ENCODE data around the gene JAG2.

JAG2 gene

DNA sequence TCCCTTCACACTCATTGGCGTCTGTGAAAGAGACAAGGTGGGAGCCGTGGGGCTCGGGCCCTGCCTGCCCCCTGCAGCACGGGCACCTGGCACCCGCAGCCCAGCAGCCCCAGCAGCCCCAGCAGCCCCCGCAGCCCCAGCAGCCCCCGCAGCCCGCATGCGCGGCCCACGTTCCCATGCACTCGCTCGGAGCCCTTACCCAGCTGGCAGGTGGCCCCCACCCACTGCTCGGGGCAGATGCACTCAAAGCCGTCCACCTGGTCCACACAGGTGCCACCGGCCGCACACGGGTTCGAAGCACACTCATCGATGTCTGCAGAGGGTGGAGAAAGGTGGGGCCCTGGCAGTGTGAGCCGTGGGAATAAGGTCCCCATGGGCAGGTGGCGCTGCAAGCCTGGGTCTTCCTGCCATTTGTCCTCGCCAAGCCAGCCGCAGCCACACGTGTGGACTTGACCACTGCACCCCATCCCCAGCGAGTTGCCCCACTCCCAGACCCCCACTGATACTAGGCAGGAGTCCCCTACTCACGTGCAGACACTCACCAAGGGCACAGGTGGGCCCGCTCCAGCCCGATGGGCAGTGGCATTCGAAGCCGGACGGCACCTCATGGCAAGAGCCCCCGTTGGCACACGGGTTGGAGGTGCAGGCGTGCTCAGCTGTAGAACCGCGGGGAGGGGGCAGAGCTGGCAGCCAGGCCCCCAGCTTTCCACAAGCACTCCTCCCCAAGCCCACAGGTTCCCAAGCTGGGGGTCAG lies 17.3 kb downstream of the JAG2 start:
- FAIRE-seq = no peak
- DNase-seq (ENCODE audit: low spot score) = no peak

- DNase-seq (ENCODE audit: low spot score) = no peak
- no peak for FAIRE-seq
Measured at GRCh38 chr14:105150368-105151083, 18.1 kb downstream of the JAG2 start.

- no peak for DNase-seq (ENCODE audit: low spot score)
- no peak for FAIRE-seq
Measured at GRCh38 chr14:105150026-105150367, 18.6 kb downstream of the JAG2 start.

GRCh38 chr14:105149146-105149781 lies 19.3 kb downstream of the JAG2 start:
- FAIRE-seq (no peak), DNase-seq (ENCODE audit: low spot score) (no peak)

GRCh38 chr14:105148604-105149145 lies 19.9 kb downstream of the JAG2 start:
- FAIRE-seq (no peak), DNase-seq (ENCODE audit: low spot score) (no peak)

GRCh38 chr14:105147671-105148603 lies 20.6 kb downstream of the JAG2 start:
- no peak for FAIRE-seq
- DNase-seq (ENCODE audit: low spot score) = no peak

DNA sequence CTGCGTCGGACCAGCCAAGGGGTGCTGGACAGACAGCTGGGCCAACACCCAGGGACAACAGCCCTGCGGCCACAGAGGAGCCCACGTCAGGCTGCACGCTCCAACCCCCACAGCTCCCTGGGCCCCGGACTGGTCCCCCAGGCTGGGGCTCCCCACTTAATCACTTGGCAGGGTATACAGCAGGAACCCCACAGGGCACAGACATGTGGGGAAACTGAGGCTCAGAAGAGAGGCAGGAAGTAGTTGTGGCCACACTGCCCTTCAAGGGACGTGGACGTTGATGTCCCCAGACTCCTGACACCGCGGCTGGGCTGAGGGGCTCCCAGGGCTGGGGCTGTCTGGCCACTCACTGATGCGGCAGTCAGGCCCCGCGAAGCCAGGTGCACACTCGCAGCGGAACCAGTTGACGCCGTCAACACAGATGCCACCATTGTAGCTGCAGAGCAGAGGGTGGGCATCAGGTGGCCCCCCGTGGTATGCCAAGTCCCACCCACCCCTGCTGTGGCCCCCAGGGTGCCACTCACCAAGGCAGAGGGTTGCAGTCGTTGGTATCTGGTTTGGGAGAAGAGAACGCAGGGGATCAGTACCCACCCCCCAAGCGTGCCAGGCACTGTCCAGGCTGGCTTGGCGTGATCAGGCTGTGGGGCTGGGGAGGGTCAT lies 21.5 kb downstream of the JAG2 start:
- DNase-seq (ENCODE audit: low spot score) (no peak), FAIRE-seq (no peak)

- DNase-seq (ENCODE audit: low spot score) = no peak
- FAIRE-seq = no peak
Measured at GRCh38 chr14:105146181-105146975, 22.2 kb downstream of the JAG2 start.

DNA sequence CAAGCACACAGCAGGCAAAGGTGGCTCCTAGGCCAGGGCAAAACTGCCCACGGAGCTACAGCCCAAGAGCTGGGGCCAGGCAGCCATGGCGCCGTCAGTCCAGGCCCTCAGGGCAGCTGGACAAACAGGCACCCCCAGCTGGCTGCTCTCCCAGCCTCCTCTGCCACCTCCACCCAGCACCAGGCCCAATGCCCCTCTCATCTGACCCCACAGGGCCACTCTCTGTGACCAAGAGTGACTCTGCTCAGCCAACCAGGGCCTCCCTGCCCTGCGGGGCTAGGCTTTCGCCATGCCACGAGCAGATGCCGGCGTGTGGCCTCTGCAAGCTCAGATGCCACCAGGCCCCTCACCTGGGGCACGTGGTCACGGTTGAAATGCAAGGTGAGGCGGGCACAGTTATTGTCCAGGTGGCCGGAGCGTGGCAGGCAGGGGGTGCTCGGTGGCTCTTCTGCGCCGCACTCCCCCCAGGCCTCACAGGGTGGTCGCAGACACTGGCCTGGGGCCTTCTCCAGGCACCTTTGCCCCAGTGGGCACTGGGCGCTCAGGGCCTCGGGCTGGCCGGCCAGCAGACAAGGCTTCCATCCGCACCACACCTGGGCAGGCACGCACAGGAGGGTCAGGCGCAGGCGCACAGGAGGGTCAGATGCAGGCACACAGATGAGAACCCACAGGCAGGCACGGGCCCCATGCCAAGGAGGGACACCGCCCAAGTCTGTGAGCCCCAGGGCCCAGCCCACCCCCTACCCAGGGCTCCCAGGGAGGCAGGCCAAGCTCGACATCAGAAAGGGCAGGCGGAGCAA lies 23.0 kb downstream of the JAG2 start:
- FAIRE-seq = no peak
- DNase-seq (ENCODE audit: low spot score) = no peak

GRCh38 chr14:105144666-105145380 lies 23.8 kb downstream of the JAG2 start:
- DNase-seq (ENCODE audit: low spot score) = no peak
- FAIRE-seq = no peak

DNA sequence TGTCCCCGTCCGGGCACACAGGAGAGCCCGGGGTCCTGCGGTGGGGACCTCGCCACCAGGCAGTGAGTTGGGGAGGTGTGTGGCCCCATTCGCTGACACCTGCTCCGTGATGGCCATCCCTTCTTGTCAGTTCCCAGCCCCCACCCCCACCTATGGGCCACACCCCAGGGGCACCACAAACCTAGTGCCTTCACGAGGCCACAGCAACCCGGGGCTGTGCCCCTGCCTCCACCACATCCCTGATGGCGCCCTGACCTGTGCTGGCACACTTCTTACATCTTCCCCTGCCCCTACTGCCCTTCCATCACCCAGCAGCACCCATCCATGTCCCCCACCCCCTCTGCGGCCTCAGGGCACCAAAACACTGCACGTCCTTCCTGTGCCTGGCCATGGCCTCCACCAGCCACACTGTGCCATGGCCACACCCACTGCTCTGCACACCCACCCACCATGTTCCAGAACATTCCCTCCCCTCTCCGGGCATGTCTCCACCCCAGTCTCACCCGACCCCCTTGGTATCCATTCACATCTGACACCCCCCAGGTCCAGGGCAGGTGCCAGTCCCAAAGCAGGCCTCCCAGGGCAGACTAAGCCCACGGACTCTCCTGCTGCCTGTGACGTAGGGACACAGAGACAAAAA lies 24.4 kb downstream of the JAG2 start:
- FAIRE-seq (no peak), DNase-seq (ENCODE audit: low spot score) (no peak)

DNA sequence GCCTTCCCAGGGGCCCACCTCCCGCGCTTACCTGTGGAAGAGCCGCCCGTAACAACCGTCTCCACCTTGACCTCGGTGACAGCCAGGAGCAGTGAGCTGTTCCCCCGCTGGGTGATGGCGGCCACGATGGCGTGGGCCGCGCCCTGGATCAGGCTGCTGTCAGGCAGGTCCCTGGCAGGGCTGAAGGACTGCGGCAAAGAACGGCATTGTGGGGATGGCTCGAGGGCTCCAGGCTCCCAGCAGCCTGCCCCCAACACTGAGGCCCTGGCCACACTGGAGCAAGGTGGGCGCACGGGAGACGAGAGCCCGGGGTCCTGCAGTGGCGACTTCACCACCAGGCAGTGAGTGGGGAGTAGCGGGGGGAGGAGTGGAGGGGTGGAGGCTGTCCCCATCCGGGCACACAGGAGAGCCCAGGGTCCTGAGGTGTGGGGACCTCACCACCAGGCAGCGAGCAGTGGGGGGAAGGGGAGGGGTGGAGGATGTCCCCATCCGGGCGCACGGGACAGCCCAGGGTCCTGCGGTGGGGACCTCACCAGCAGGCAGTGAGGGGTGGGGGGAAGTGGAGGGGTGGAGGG lies 25.0 kb downstream of the JAG2 start:
- DNase-seq (ENCODE audit: low spot score) = no peak
- no peak for FAIRE-seq

- no peak for DNase-seq (ENCODE audit: low spot score)
- FAIRE-seq = no peak
Measured at GRCh38 chr14:105142651-105143450, 25.7 kb downstream of the JAG2 start.

GRCh38 chr14:105141486-105142281 lies 26.9 kb downstream of the JAG2 start:
- DNase-seq (ENCODE audit: low spot score) = no peak
- no peak for FAIRE-seq

DNA sequence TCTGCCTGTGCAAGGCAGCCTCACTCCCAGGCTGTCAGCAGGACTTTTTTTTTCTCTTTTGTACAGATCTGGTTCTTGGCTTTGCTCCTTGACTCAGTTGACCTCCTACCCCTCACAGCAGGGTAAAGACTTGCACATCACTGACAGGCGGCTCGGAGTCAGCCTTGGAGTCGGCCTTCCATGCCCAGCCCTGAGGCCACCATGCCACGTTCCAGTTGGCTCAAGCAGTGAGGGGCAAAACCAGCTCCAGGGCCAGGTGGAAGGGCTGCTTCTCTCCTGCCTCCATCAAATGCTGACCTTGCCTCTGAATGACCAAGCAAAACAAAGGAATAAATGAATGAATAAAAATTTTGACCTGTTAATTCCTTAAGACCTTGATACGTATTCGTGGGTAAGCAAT lies 27.6 kb downstream of the JAG2 start:
- DNase-seq (ENCODE audit: low spot score) = no peak

GRCh38 chr14:105140581-105140980 lies 28.0 kb downstream of the JAG2 start:
- DNase-seq (ENCODE audit: low spot score) (no peak), FAIRE-seq (no peak)

More for the DNA sequence above, 27.6 kb downstream of the JAG2 start:
- FAIRE-seq = no peak

All from RCC 7860 (cell line).